Measurements from ENCODE around the gene ZSCAN25.
A peak's percentile ranks its signal among the peaks of the same experiment; 100 is the strongest.
"Not testable (repeated sequence)": the region's sequence is repeated elsewhere in the genome, so short reads cannot be mapped to it uniquely, and the experiment has no call there.

The ZSCAN25 gene

DNA sequence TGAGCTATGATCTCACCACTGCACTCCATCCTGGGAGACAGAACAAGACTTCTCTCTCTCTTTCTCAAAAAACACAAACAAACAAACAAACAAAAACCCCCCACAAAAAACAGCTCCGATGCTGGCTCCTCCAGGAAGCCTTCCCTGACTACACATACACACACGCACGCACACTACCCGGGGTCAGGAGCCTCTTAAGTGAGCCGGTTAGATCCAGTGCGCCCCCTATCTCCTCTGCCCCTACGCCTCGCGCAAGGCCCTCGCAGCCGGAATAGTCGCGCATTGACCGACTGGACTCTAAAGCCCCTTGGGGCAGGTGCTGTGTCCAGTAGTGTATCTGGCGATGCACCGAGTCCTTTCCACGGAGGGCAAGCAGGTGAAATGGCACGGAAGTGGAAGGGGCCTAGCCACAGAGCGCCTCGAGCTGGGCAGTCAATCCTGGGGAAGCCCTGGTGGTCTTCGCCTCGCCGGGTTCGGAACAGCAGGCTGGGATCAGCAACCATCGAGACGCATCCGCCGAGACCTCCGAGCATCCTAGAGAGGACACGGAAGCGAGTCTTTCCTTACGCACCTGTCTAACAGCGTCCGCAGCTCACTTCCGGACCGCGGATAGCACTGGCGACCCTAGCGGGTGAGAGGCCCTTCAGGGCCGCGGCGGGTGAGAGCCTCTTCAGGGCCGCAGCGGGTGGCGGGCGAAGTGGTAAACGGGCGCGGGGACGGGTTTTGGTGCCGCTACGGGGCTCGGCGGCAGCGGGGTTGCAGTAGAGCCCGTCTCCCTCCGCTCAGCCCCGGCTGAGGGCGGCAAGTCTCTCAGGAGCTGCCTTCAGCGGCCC lies at the start of gene ZSCAN25:
Gene ZSCAN25 (plus strand): TSS at position 588 of the 833 bp plus-strand sequence. CDS start 2,661 bp downstream, outside the sequence.
- peak; percentile 94 for DNase-seq (ENCODE audit: low spot score)

DNA sequence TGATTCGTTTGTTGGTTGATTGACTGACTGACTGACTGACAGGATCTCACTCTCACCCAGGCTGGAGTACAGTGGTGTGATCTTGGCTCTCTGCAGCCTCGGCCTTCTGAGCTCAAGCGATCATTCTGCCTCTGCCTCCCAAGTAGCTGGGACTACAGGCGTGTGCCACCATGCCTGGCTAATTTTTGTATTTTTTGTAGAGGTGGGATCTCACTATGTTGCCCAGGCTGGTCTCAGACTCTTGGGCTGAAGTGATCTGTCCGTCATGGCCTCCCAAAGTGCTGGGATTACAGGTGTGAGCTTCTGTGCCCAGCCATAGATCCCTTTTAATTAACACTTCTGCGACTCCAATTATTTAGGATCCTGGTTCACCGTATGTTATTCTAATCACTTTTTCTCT lies 48.0 kb upstream of the ZSCAN25 start:
- DNase-seq (ENCODE audit: low spot score): not testable (repeated sequence)

DNA sequence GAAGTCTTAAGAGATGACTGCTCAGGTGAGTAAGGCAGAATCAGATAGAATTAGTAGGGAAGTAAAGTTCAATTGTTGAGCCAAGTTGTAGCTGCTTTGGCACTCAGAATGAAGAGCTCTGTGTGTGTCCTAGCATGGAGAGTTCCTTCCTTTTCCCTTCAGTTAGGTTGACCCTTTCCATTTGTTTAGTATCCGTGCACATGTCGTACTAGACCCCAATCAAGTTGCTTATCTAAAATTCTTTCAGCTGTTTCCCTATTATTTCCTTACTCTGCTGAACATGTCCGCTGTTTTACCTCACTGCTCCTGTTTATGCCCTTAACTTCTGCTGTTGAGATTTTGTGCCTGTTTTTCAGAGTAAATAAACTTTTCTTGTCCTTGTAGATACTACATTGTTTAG lies 45.0 kb upstream of the ZSCAN25 start:
- no peak for DNase-seq (ENCODE audit: low spot score)

DNA sequence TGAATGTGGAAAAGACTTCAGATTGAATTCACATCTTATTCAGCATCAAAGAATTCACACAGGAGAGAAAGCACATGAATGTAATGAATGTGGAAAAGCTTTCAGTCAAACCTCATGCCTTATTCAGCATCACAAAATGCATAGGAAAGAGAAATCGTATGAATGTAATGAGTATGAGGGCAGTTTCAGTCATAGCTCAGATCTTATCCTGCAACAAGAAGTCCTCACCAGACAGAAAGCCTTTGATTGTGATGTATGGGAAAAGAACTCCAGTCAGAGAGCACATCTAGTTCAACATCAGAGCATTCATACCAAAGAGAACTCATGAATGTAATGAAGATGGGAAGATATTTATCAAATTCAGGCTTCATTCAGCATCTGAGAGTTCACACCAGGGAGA lies 43.5 kb upstream of the ZSCAN25 start:
- DNase-seq (ENCODE audit: low spot score): no peak

DNA sequence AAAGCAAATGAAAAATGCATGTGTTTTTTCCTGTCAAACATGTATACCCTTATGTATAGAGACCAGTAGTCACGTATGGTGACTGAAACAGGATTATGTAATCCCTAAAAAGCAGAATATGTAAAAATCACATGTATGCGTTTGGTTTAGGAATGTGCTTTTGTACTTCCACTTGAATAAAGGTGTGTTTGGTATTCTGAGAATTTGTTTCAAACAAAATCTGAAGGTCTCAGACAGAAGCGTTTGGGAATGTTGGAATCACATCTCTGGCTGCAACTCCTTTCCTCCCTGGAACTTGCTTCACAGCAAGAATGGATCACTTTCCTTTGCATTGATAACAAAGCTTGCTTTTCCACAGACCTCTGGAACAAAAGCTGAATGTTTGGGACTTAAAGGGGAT lies 40.5 kb upstream of the ZSCAN25 start:
- no peak for DNase-seq (ENCODE audit: low spot score)

DNA sequence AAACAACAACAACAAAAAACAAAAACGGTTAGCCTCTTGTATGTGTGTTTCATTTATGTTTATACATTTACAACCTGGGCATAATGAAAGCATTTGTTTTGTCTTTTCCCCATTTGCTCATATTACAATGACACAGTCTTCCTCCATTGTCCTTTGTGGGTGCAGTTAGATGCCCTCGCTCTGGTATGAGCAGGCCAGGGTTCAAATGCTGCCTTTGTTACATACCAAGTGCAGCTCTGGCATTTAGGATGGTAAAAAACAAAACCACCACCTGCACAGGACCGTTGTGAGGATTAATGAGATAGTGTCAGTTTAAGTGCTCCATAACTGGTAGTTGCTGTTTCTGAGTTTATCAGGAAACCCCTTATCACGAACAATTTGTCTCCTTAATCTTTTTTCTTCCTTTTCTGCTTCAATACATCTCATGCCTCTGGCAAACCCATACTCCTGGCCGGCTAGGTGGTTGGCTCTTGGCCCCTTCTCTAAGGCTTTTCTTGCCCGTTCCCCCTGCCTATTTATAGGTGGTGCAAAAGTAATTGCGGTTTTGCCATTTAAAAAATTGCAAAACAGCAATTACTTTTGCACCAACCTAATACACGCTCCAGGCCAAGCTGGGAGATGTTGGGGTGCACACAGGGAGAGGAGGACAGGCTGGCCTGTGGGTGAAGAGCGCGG lies 37.3 kb upstream of the ZSCAN25 start:
- DNase-seq (ENCODE audit: low spot score): peak; percentile 28

DNA sequence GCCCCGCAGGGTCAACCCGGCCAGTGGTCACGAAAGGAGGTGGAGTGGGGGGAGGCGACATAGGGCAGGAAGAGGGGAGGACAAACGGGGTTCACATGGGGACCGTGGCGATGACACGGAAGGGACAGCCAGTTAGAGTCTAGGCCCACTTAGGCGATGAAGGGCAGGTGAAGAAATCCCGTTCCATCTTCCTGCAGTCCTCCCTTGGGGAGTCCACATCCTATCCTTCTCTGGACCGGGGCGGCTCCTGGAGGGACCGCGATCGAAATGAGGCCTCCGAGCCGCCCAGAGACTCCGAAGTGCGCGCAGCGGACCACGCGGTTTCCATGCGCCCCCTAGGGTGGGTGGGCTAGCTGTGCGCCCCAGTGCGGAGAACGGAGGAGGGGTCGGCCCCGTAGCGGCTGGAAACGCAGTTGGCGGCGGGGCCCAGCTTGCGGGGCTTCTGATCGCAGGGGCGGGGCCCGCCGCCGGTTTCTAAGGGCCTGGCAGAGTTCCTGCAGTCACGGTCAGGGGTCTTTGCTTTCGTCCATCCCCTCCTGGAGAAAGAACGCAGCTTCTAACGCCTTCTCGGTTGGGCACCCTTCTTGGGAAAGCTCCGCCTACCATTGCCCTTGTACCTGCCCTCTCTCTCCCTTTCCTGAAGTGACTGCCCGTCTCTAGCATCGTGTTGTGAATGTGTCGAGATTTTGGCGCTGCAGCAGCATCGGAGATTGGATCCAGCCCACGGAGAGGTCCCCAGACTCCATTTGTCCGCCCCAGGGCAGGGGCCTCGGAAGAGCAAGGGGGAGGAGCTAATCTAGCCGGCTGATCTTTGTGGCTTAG lies 36.6 kb upstream of the ZSCAN25 start:
- peak; percentile 72 for DNase-seq (ENCODE audit: low spot score)

DNA sequence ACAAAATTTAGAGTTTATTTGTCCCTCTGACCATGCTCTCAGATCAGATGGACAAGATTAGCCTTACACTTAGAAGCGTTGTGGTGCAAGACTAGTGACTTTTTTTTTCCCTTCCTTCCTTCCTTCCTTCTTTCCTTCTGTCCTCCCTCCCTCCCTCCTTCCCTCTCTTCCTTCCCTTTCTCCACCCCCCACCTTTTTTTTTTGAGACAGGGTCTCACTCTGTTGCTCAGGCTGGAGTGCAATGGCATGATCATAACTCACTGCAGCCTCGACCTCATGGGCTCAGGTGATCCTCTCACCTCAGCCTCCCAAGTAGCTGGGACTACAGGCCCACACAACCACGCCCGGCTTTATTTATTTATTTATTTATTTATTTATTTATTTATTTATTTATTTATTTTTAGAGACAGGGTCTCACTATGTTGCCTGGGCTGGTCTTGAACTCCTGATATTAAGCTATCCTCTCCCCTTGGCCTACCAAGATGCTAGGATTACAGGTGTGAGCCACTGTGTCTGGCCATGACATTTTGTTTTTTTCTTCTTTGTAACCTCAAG lies 35.9 kb upstream of the ZSCAN25 start:
- not testable (repeated sequence) for DNase-seq (ENCODE audit: low spot score)

DNA sequence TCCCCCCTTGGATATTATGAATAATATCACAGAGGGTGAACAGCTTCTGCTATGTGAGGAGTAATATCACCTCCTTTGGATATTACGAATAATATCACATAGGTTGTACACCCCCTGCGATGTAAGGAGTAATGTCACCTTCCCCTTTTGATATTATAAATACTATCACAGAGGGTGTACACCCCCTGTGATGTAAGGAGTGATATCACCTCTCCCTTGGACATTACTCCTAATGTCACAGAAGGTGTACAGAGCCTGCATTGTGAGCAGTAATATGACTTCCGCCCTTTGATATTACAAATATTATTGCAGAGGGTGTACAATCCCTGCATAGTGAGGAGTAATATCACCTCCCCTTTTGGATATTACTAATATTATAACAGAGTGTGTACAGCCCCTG lies 27.9 kb upstream of the ZSCAN25 start:
- no peak for DNase-seq (ENCODE audit: low spot score)

DNA sequence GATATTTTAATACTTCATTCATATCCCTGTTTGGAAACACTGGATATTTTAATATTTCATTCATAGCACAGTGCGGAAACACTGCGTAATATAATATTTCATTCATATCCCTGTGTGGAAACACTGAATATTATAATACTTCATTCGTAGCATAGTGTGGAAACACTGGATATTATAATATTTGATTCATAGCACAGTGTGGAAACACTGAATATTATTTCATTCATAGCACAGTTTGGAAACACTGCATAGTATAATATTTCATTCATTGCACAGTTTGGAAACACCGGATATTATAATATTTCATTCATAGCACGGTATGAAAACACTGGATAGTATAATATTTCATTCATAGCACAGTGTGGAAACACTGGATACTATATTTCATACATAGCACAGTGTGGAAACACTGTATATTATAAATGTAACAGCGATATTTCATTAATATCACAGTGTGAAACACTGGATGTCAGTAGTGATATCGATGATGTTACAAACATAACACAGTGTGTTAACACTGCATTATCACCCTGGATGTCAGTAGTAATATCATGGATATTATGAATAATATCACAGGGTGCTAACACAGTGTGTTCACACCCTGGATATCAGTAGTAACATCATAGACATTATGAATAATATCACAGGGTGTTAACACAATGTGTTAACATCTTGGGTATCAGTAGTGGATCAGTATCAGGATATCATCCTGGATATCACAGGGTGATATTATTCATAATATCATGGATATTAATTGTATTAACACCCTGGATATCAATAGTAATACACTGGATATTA lies 21.6 kb upstream of the ZSCAN25 start:
- no peak for DNase-seq (ENCODE audit: low spot score)

DNA sequence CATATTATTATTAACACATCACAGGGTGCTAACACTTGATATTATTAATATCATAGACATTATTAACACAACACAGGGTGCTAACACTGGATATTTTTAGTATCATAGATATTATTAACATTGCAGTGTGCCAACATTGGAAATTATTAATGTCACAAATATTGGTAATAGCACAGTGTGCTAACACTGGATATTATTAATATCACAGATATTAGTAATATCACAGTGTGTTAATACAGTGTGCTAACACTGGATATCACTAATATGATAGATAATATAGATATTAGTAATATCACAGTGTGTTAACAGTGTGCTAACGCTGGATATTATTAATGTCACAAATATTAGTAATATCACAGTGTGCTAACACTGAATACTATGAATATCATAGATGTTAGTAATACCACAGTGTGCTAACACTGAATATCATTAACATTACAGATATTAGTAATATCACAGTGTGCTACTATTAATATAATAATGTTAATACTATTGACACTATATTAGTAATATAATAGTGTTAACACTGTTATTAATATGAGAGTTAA lies 20.3 kb upstream of the ZSCAN25 start:
- DNase-seq (ENCODE audit: low spot score): no peak

DNA sequence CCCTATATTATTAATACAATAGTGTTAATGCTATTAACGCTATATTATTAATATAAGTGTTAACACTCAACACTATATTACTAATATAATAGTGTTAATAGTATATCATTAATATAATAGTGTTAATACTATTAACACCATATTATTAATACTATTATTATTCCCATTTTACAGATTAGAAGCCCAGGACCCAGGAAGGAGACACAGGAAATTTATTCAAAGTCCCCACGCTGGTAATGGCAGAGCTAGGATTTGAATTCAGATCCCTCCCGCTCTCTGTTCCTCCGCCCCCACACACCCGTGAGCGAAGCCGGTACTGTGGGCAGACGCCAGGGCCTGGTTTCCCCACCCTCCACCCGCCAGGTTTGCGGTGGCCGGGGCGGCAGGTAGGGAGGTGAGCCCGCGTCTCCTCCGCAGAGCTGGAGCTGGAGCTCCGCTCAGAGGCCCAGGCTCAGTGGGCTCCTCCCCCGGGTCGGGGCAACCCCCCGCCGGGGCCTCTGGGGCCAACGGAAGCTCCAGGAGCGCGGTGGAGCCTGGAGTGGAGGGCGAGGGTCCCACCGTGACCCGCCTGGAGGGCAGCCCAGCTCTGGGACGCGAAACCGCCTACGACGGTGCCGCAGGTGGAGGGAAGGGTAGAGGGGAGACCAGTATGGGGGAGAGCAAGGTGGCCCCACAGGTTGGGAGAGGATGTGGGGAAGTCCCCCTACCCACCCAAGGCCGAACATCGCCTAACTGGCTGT lies 18.8 kb upstream of the ZSCAN25 start, which contains the start of gene TMEM225B:
Gene TMEM225B (plus strand): TSS at position 506 of the 740 bp plus-strand sequence. CDS start 6,122 bp downstream, outside the sequence.
- DNase-seq (ENCODE audit: low spot score): no peak

DNA sequence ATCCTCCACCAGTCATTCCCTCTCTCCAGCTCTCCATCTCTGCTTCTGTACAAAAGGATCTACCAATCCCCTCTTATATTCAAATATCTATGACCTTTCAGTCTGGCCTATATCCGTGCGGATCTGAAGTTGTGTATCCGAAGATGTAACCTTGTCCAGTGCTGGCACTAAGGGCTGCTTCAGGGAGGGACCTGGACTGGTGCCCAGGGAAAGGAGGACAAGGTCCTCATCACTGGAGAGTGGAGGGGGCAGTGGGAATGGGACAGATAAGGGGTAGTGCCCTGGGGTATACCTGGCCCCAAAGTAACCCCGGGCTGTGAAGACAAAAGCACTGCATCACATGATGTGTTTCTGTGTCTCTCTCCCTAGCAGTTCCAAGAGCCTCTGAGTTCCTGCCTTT lies 16.9 kb upstream of the ZSCAN25 start:
- no peak for DNase-seq (ENCODE audit: low spot score)

DNA sequence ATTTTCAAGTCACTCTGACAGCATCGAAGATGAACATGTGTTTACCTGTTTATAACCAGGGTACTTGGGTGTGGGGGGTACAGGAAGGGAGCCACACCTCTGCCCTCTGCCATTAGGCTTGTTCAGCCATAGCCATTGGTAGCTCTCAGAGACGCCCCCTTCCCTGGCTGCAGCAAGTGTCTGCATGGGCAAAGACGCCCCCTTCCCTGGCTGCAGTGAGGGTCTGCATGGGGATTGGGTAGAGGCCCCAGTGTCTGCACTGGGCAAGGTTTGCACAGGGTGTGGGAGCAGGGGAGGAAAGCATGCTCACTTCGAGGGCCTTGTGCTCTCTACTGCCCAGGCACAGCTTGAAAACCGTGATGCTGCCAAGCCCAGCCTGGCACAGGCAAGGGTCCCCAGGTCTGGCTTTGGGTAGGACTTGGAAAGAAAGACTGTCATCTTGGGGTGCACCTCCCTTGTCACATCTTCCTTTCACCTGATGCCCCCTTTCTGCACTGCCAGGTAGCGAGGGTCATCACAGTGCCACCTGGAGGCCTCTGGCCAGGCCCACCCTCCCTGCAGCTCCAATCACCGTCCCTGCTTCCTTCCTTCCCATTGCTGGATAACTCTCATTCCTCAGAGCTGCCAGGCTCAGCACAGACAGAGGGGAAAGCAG lies 15.0 kb upstream of the ZSCAN25 start:
- no peak for DNase-seq (ENCODE audit: low spot score)

DNA sequence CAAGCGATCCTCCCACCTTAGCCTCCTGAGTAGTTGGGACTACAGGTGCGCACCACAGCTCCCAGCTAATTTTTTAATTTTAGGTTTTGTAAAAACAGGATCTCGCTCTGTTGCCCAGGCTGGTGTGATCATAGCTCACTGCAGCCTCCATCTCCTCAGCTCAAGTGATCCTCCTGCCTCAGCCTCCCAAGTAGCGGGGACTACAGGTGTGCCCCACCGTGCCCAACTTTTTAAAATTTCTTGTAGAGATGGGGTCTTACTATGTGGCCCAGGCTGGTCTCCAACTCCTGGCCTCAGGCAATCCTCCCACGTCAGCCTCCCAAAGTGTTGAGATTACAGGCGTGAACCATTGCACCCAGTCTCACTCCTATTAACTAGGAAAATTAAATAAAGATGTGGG lies 11.2 kb upstream of the ZSCAN25 start:
- DNase-seq (ENCODE audit: low spot score): no peak

DNA sequence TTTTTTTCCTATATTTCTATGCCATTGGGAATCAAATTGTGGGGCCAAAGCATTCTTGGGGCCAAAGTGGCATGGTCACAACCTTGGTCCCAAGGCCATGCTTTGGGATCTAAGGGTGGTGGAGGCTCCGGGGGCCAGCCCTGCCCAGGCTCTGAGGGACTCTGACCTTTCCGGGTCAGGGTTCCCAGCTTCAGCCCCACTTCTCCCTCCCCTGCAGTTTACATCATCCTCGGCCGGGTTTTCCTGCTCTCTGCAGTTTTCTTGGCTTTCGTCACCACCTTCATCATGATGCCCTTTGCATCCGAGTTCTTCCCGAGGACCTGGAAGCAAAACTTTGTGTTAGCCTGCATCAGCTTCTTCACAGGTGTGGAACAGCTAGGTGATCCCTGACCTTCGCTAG lies 10.2 kb upstream of the ZSCAN25 start:
- DNase-seq (ENCODE audit: low spot score): no peak

DNA sequence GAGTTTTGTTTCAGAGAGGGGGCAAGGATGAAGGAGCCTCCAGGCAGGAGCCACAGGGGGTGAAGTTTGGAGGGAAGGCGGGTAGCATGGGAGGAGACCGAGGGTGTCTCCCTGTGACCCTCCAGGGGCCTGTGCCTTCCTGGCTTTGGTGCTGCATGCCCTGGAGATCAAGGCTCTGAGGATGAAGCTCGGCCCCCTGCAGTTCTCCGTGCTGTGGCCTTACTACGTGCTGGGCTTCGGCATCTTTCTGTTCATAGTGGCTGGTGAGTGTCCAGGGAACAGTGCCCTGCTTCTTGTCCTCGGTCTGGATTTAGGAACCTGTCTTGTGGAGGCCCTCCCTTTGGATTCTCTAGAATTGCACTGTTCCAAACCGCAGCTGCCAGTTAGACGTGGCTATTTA lies 9.2 kb upstream of the ZSCAN25 start:
- no peak for DNase-seq (ENCODE audit: low spot score)

DNA sequence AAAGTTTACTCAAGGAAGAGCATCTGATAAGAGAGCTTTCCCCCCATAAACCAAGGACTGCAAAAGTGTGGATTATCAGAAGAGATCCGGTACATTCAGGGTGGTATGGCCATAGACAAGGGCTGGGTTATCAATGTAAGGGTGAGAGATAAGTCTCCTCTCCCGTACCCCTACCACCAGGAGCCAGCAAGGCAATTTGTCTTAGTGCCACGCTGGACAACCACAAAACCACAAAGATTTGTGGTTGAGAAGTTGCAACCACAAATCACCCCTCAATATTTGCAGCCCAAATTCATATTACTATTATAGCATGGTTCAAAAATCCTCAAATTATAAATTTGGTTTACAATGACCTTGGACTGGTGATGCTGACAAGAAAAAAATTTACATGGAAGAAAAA lies 2.3 kb upstream of the ZSCAN25 start:
- DNase-seq (ENCODE audit: low spot score): no peak

DNA sequence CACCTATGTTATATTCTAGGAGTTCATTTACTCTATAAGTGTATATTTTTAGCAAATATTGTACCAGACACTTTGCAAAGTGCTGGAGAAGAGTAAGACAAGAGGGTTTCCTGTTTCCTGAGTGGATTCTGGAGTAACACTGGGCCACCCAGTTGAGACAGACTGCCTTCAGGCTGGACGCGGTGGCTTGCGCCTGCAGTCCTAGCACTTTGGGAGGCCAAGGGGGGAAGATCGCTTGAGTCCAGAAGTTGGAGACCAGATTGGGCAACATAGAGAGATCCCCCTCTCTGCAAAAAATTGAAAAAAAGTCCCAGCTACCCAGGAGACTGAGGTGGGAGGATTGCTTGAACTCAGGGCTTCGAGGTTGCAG lies 772 bp upstream of the ZSCAN25 start:
- DNase-seq (ENCODE audit: low spot score): no peak

Measured in cerebellar cortex (tissue), 1 donor.